Neural progenitor cell (in vitro differentiated cells): ENCODE measurements around the gene CLCN6. TPM values are rescaled to one million over a fixed set of nuclear protein-coding genes. Genes with fewer than 3 reads are reported as not detected.

Source experiments
- DNase-seq: peaks from one replicate; pipeline ENCODE4 v3.0.0-alpha.2; 2016; ENCODE audit warnings: low spot score
- H2AFZ ChIP-seq: fragments of 200-600 bp; sonication (generic); replicated peaks from 2 replicates; pipeline ENCODE4 v1.6.1; 2016; ENCODE audit warnings: antibody characterized with exemption
- H3F3A ChIP-seq: fragments of 200-600 bp; sonication (generic); 2 replicates; pipeline ENCODE4 v1.6.1; 2016; ENCODE audit warnings: antibody characterized with exemption, low read depth
- H3K27ac ChIP-seq: fragments of 200-600 bp; sonication (generic); 2 replicates; pipeline ENCODE4 v1.5.1; 2016; ENCODE audit warnings: mild to moderate bottlenecking
- H3K27me3 ChIP-seq: fragments of 200-600 bp; sonication (generic); 2 replicates; pipeline ENCODE4 v1.6.1; 2016; ENCODE audit warnings: mild to moderate bottlenecking, moderate library complexity
- H3K36me3 ChIP-seq: fragments of 200-600 bp; sonication (generic); 2 replicates; pipeline ENCODE4 v1.5.1; 2016
- H3K4me1 ChIP-seq: fragments of 200-600 bp; sonication (generic); 2 replicates; pipeline ENCODE4 v1.6.1; 2016; ENCODE audit warnings: mixed run types
- H3K4me2 ChIP-seq: fragments of 200-600 bp; sonication (generic); 2 replicates; pipeline ENCODE4 v1.6.1; 2016
- H3K4me3 ChIP-seq: fragments of 200-600 bp; sonication (generic); 2 replicates; pipeline ENCODE4 v1.5.1; 2016
- H3K79me2 ChIP-seq: fragments of 200-600 bp; sonication (generic); 2 replicates; pipeline ENCODE4 v1.6.1; 2016; ENCODE audit warnings: low read depth
- H3K9ac ChIP-seq: fragments of 200-600 bp; sonication (generic); 2 replicates; pipeline ENCODE4 v1.6.1; 2016
- H3K9me3 ChIP-seq: fragments of 200-600 bp; sonication (generic); 2 replicates; pipeline ENCODE4 v1.5.1; 2016; ENCODE audit warnings: low read depth
- H4K20me1 ChIP-seq: fragments of 200-600 bp; sonication (generic); 2 replicates; pipeline ENCODE4 v1.6.1; 2016; ENCODE audit warnings: low read depth
- H3K27ac Mint-ChIP-seq: 3 replicates; pipeline ENCODE4 v1.8.0; 2021; ENCODE audit warnings: mixed read lengths
- H3K27me3 Mint-ChIP-seq: 2 replicates; pipeline ENCODE4 v1.8.0; 2022; ENCODE audit warnings: low read depth, mild to moderate bottlenecking, inconsistent platforms, moderate library complexity, mixed read lengths; ENCODE audit not compliant: insufficient read depth
- H3K36me3 Mint-ChIP-seq: 3 replicates; pipeline ENCODE4 v1.8.0; 2021; ENCODE audit warnings: mixed read lengths
- H3K4me1 Mint-ChIP-seq: 3 replicates; pipeline ENCODE4 v1.8.0; 2021; ENCODE audit warnings: mixed read lengths
- H3K4me3 Mint-ChIP-seq: 3 replicates; pipeline ENCODE4 v1.8.0; 2021; ENCODE audit warnings: mild to moderate bottlenecking, moderate library complexity, mixed read lengths
- H3K9me3 Mint-ChIP-seq: 3 replicates; pipeline ENCODE4 v1.8.0; 2020; ENCODE audit warnings: mixed read lengths
- EZH2 ChIP-seq: fragments of 200-600 bp; sonication (generic); IDR thresholded peaks from 2 replicates; pipeline ENCODE4 v1.6.1; 2017; ENCODE audit warnings: antibody characterized with exemption, mild to moderate bottlenecking, moderate library complexity
- EZH2phosphoT487 ChIP-seq: fragments of 200-600 bp; sonication (generic); IDR thresholded peaks from 2 replicates; pipeline ENCODE4 v1.6.1; 2017; ENCODE audit warnings: antibody characterized with exemption
- total RNA-seq: library from RNA; depleted of rRNA; stranded (reverse); fragments of >200 nt; gene quantifications from 2 replicates; pipeline ENCODE4 v1.2.3, GENCODE V29; 2015; ENCODE audit warnings: low replicate concordance
- TF ChIP-seq, protein P1 (sequence below): fragments of 200-600 bp; sonication (generic); IDR thresholded peaks from 2 replicates; pipeline ENCODE4 v1.5.1; 2017; ENCODE audit warnings: antibody characterized with exemption, mild to moderate bottlenecking

CLCN6 gene
- total RNA-seq, 1 donor from 2014 or later: 10.3 TPM

DNA sequence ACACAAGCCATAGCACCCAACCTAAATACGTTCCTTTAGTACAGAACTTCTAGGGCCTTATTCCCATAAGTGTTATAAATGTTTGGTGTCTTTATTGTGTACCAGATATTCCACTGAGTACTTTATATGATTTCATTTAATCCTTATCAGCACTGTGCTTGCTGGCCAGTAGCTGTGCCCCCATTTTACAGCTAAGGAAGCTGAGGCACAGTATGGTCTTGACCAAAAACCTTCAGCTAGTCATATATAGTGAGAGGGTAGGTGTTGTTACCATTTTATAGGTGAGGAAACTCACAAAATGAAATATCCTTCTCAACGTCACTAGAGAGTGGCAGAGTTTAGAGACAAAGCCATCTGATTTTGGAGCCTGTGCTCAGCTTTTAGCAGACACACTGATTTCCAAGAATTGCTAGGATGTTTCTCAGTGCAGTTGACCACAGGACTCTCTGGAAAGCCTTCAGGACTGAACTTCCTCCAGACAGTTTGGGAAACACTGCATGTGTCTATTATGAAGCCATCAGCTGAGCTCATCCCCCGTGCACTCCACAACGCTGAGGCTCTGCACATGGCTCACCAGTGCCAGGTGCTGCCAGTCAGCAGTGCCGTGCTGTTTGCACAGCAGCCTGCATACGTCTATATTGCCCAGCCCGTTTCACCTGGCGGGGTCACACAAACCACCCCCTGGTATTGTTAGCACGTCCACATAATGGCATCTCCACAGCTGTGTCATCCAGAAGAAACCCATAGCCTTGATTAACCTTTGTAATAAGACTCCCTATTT lies 26.1 kb downstream of the CLCN6 start:
- H2AFZ ChIP-seq: no peak overlapping the region
- no peak overlapping the region for H3K4me2 ChIP-seq
- H3K9me3 Mint-ChIP-seq: no peaks in the 10 kb centered on the region
- no peak overlapping the region for H3K4me3 ChIP-seq
- H3F3A ChIP-seq: no peaks in the 10 kb centered on the region
- no peak overlapping the region for H3K27ac Mint-ChIP-seq
- no peaks in the 10 kb centered on the region for H3K27me3 ChIP-seq
- H3K4me1 ChIP-seq: no peaks in the 10 kb centered on the region
- H3K36me3 ChIP-seq: no peaks in the 10 kb centered on the region
- H3K36me3 Mint-ChIP-seq: peaks cover 26% of the 10 kb centered on the region
- DNase-seq: no peak
- no peaks in the 10 kb centered on the region for H3K4me1 Mint-ChIP-seq
- no peak overlapping the region for H3K27ac ChIP-seq
- H3K27me3 Mint-ChIP-seq: peaks cover 2% of the 10 kb centered on the region
- H3K4me3 Mint-ChIP-seq: no peak overlapping the region
- no peaks in the 10 kb centered on the region for H3K79me2 ChIP-seq
- no peak overlapping the region for H3K9ac ChIP-seq
- no peak for TF ChIP-seq EZH2phosphoT487
- TF ChIP-seq EZH2: no peak
- TF ChIP-seq, protein P1, sequence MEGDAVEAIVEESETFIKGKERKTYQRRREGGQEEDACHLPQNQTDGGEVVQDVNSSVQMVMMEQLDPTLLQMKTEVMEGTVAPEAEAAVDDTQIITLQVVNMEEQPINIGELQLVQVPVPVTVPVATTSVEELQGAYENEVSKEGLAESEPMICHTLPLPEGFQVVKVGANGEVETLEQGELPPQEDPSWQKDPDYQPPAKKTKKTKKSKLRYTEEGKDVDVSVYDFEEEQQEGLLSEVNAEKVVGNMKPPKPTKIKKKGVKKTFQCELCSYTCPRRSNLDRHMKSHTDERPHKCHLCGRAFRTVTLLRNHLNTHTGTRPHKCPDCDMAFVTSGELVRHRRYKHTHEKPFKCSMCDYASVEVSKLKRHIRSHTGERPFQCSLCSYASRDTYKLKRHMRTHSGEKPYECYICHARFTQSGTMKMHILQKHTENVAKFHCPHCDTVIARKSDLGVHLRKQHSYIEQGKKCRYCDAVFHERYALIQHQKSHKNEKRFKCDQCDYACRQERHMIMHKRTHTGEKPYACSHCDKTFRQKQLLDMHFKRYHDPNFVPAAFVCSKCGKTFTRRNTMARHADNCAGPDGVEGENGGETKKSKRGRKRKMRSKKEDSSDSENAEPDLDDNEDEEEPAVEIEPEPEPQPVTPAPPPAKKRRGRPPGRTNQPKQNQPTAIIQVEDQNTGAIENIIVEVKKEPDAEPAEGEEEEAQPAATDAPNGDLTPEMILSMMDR: no peak
- no peaks in the 10 kb centered on the region for H3K9me3 ChIP-seq
- no peaks in the 10 kb centered on the region for H4K20me1 ChIP-seq

GRCh38 chr1:11833497-11833896 lies 27.5 kb downstream of the CLCN6 start:
- Histone ChIP-seq H3K9me3 (no peaks in the 10 kb centered on the region), H3K27me3 (no peaks in the 10 kb centered on the region), H4K20me1 (peaks cover 6% of the 10 kb centered on the region), H3F3A (peaks cover 8% of the 10 kb centered on the region), H3K4me1 (no peaks in the 10 kb centered on the region), H3K36me3 (no peaks in the 10 kb centered on the region), H3K79me2 (no peaks in the 10 kb centered on the region), H3K27ac (no peak overlapping the region), H2AFZ (no peak overlapping the region), H3K4me2 (no peak overlapping the region), H3K4me3 (no peak overlapping the region), H3K9ac (no peak overlapping the region)
- Mint-ChIP-seq H3K9me3 (no peaks in the 10 kb centered on the region), H3K4me1 (no peaks in the 10 kb centered on the region), H3K36me3 (peaks cover 20% of the 10 kb centered on the region), H3K27me3 (peaks cover 2% of the 10 kb centered on the region), H3K27ac (no peak overlapping the region), H3K4me3 (no peak overlapping the region)
- no peak for DNase-seq
- no peak for TF ChIP-seq EZH2
- TF ChIP-seq, protein P1: no peak
- no peak for TF ChIP-seq EZH2phosphoT487

DNA sequence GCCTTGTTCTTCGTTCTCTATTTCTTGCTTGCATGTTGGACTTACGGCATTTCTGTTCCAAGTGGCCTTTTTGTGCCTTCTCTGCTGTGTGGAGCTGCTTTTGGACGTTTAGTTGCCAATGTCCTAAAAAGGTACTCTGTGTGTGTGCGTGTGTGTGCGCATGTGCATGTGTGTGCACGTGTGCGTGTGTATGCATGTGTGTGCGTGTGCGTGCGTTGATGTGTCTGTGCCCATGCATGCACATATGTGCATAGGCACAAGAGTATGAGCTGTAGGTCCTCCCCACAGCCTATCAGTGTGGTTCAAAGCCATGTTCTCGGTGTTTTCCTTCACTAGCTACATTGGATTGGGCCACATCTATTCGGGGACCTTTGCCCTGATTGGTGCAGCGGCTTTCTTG lies 27.9 kb downstream of the CLCN6 start:
- no peaks in the 10 kb centered on the region for H3K4me1 ChIP-seq
- H3K36me3 Mint-ChIP-seq: peaks cover 21% of the 10 kb centered on the region
- H3K27ac Mint-ChIP-seq: no peak overlapping the region

More for the DNA sequence above, 27.9 kb downstream of the CLCN6 start:
- Histone ChIP-seq H3F3A (peaks cover 8% of the 10 kb centered on the region), H3K27ac (no peak overlapping the region), H3K9ac (no peak overlapping the region), H3K27me3 (no peaks in the 10 kb centered on the region), H3K9me3 (no peaks in the 10 kb centered on the region), H4K20me1 (peaks cover 8% of the 10 kb centered on the region), H3K4me3 (no peak overlapping the region), H3K79me2 (no peaks in the 10 kb centered on the region), H3K36me3 (peaks cover 1% of the 10 kb centered on the region), H3K4me2 (no peak overlapping the region), H2AFZ (no peak overlapping the region)
- no peak overlapping the region for H3K4me3 Mint-ChIP-seq
- no peak for TF ChIP-seq EZH2
- TF ChIP-seq EZH2phosphoT487: no peak
- TF ChIP-seq, protein P1: no peak
- no peaks in the 10 kb centered on the region for H3K9me3 Mint-ChIP-seq
- peaks cover 2% of the 10 kb centered on the region for H3K27me3 Mint-ChIP-seq
- H3K4me1 Mint-ChIP-seq: no peaks in the 10 kb centered on the region
- DNase-seq: no peak
